ENCODE results near the gene KANK2.
A peak's percentile ranks its signal among the peaks of the same experiment; 100 is the strongest.
"Not testable (repeated sequence)": the region's sequence is repeated elsewhere in the genome, so short reads cannot be mapped to it uniquely, and the experiment has no call there.

The KANK2 gene

DNA sequence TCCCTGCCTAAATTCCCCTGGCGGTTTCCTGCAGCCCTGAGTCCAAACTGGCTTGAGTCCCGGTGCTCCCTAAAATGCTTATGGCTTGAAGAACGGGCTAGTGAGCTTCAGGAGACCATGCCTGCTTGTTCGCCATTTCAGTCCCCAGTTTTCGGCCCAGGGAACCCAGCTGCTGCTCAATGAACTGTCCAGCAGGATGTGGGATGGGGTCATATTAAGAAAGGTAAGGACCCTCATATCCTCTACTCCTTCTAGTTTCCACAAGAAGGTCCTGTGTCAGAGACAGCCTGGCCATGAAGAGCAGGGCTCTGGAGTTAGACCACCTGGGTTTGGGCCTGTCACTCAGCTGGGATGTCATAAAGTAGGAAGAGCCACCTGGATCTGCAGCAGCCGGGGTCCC is 24.8 kb downstream of the KANK2 start:
- no peak for DNase-seq (ENCODE audit: low read depth)

DNA sequence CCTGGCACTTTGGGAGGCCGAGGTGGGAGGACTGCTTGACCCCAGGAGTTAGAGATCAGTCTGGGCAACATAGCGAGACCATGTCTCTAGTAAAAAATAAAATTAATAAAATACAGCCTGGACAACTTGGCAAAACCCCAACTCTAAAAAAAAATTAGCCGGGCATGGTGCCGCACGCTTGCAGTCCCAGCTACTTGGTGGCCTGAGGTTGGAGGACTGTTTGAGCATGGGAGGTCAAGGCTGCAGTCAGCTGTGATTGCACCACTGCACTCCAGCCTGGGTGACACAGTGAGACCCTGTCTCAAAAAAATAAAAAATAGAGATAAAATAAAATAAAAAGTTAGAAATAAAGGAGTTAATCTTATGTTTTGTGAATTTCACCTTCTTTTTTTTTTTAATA is 26.2 kb downstream of the KANK2 start:
- no peak for DNase-seq (ENCODE audit: low read depth)

DNA sequence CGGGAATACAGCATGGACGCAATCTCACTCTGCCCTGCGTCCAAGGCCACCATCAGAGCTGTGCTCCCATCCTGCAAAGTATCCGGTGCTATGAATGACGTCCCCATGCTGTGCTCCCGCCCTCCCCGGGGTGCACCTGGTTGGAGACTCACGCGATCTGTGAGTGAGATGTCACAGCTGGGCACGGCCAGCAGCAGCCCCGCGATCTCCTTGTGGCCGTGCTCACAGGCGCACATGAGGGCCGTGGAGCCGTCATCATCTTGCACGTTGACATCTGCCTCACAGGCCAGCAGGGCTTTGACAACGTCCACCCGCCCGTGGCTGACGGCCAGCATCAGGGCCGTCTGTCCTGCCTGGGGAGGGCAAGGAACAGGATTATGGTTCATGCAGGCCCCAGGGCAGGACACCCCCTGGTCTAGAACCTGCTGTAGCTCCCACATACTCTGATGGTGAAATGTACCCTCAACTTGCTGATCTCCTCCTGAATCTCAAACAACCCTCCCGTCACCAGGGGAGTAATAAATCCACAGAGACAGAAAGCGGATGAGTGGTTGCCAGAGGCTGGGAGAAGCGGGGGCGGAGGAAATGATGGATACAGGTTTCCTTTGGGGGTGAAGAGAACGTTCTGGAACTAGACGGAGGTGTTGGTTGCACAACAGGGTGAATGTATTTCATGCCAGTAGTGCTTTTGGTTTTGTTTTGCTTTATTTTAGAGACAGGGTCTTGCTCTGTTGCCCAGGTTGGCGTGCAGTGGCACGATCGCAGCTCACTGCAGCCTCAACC is 27.3 kb downstream of the KANK2 start:
- DNase-seq (ENCODE audit: low read depth): no peak

DNA sequence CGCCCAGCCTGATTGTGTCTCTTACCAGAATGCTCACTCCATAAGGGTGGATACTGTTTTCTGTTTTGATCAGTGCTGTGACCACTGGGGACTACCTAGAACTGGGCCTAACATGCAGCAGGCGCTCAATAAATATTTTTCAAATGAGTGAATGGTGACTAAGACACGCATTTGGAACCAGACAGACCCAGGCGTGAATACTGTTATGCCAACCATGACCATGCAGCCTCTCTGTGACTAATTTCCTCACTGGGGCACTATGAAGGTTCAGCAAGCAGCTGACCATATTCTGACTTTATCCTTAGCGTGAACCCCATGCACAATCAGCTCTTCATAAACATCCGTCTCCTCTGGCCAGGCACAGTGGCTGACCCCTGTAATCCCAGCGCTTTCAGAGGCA is 28.8 kb downstream of the KANK2 start:
- no peak for DNase-seq (ENCODE audit: low read depth)

DNA sequence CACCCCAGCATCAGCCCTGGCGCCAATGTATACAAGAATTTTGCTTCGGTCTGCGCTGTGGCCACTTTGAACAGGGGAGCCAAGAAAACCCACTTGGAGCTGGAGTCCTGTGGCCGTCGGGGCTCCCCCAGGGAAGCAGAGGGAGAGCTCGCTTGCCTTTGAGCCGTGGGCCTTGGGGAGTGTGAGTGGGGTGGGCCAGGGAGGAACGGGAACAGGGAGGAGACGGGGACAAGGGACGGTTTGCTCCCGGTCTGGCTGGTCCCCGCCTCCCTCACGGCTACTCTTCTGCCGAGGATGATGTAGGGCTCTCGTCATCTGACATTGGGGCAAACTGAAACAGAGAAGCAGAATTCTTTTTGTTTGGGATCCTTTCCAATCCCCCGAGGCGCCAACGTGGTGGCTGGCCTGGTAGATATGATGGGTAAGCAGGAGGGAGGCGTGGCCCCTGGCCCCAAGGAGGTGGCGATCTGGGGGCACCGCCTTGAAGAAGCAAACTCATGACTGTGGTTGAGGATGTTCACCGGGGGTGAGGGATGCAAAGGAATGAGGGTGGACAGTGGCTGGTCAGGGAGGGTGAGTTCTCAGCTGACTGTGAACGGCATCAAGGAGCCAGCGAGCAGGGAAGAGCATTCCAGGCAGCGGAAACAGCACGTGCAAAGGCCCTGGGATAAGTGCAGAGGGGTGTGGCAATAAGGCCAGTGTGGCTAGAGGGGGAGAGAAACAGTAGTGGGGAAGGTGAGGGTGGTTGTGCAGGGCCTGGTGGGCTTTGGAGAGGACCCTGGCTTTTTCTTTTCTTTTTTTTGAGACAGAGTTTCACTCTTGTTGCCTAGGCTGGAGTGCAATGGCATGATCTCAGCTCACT is 30.8 kb downstream of the KANK2 start:
- no peak for DNase-seq (ENCODE audit: low read depth)

DNA sequence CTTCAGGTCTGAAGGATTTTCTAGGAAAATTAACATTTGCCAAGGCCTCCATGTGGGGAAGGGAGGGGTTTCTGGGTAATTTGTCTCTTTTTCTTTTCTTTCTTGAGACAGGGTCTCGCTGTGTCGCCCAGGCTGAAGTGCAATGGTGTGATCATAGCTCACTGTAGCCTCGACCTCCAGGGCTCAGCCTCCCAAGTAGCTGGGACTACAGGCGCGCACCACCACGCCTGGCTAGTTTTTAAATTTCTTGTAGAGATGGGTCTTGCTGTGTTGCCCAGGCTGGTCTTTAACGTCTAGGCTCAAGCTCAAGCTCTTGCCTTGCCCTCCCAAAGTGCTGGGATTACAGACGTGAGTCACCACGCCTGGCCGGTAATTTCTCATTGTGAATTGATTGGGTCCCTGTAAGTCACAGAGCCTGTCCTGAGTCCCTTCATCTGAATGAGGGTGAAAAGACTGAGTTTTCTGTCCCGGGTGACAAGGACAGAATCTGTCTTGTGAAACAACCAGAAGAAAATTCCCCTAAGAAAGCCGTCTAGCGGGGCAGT is 31.8 kb downstream of the KANK2 start:
- DNase-seq (ENCODE audit: low read depth): no peak

DNA sequence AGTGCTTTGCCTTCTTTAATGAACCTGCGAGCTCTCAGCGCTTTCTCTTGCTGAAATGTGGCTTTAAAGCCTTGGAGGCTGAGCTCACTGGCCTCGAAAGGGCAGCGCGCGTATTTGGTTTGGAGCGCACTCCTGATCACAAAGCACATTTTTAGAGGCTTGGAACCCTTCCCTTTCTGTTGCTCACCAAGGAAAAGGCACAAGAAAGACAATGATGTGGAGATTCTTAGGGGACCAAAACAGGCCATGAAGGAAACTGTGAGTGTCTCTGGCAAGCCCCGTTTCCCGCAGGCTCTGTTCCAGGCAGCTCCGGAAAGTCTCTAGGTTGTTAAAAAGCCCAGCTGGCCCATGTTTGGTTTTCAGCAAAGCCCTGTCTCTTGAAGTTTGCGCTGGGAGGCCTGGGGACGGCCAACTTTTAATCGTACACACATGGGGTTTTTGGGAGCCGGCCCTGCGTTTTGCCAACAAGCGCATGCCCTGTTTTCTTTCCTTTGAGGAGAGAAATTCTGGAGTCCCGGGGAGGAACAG is 32.4 kb downstream of the KANK2 start:
- DNase-seq (ENCODE audit: low read depth): no peak

DNA sequence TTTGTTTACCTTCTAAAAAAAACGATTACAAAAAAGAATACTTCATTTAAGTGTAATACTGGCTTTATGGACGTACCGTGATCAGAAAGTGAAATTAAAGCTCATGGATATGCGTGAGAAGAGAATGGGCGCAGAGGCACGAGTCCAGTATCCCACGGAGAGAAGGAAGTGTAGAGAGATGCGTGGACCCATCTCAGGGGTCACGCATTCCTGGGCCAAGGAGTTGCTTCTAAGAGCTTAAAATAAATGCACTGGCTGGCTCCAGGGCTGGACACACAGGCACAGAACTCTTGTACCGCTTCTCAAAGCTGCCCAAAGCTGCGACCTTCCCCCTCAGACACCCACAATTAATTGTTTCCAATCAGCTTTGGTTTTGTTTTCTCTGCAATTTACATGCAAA is 33.0 kb downstream of the KANK2 start:
- DNase-seq (ENCODE audit: low read depth): no peak

DNA sequence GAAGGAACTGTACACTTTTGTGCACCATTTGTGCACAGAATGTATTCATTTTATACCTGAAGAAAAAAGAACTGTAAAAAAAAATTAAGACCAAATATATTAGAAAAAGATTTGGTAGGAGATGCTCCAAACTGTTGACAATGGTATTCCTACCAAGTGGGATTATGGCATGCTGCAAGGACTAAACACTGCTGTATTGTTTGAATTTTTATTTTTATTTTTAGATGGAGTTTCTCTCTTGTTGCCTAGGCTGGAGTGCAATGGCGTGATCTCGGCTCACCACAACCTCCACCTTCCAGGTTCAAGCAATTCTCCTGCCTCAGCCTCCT is 36.9 kb downstream of the KANK2 start:
- DNase-seq (ENCODE audit: low read depth): not testable (repeated sequence)

DNA sequence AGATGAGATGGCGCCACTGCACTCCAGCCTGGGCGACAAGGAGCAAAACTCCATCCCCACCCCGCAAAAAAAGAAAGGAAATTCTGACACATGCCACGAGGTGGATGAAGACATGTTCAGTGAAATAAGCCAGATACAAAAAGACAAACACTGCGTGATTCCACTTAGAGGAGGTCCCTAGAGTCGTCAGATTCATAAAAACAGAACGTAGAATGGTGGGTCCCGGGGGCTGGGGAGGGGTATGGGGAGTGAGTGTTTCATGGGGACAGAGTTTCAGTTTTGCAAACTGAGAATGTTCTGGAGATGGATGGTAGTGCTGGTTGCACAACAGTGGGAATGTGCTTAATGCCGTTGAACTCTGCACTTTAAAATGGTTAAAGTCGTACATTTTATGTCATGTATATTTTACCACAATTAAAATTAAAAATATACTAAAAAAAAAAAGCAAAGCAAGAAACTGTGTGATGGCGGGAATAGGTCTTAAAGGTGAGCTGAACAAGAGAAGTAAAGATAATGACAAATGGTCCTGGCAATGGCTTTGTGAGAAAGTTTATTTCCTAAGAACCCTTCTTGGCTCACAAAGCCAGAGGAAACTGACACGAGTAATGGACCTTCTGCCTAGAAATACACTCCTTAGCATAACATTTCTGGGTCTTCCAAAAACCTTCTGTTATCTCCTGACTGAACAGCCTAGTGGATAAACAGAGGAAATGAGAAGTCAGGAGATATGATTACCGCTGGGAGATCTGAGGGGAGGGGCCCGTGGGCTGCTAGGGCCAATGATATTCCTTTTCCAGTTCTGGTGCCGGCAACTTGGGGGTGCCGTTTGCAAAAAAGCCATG is 37.5 kb downstream of the KANK2 start:
- DNase-seq (ENCODE audit: low read depth): no peak

DNA sequence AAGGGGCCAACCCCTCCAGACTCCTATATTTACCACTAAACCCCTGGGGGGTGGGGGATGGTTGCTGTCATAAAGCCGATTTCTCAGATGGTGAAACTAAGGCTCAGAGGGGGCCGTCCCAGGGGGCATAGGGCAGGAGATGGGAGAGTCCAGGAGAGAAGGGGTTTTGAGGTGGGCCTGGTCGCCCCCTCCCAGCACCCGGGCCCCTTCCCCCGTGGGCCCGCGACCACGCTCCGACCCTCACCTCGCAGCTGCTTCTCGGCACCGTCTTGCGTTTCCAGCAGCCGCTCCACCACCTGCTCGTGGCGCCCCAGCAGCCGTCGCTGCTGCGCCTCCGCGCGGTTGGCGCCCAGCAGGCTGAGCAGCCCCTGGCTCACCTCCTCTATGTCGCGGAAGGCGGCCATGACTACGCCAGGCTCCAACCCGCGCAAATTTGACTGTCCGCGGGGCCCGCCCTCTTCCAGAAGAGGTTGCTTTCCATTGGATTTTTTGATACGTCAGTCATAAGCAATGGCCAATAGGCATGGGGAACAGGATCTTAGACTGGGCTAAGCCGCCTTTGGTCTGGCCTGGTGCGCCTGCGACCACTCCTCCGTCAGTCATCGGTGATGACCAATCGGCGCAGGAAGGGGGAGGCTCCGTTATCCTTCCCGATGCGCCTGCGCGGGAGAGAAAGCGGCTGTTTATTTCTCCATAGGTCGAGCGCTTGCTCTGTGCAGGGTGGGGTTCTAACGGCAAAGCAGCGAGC is 41.8 kb downstream of the KANK2 start, which contains the start of gene SPC24:
Gene SPC24, minus strand, starts transcription at position 410 of the 748 bp plus-strand sequence. Its CDS starts 6 bp downstream, at position 404.
- peak; percentile 84 for DNase-seq (ENCODE audit: low read depth)

DNA sequence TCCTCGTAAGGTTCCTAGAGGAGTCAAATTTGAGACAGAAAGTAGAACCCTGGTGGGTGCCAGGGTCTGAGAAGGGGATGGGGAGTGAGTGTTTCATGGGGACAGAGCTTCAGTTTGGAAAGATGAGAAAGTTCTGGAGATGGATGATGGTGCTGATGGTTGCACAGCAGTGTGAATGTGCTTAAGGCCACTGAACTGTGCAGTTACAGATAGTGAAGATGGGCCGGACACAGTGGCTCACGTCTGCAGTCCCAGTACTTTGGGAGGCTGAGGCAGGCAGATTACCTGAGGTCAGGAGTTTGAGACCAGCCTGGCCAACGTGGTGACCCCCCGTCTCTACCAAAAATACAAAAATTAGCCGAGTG is 42.7 kb downstream of the KANK2 start:
- no peak for DNase-seq (ENCODE audit: low read depth)

DNA sequence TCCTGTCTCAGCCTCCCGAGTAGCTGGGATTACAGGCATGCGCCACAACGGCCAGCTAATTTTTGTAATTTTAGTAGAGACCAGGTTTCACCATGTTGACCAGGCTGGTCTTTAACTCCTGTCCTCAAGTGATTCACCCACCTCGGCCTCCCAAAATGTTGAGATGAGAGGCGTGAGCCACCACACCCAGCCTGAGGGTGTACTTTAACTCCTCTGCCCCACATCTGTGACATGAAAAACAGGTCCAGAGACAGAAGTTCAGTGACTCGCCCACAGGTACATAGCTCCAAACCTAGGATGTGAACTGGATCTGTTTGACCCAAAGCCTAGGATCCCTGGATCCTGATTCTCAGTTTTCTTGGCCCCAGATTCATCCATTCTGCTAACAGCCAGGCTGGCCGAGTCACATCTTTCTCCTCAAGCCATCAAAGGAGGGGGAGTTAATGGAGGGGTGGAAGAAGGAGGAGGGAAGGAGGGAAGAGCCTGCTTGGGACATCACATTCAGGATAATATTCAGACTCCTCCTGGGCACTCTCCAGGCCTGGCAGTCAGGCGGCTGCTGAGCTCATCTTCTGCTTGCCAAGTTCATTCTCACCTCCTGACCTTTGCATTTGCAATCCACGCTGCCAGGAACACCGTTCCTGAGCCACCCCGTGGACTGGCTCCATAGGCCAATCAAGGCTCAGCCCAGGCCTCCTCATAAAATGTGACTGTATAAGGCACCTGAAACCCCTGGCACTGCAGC is 44.9 kb downstream of the KANK2 start:
- DNase-seq (ENCODE audit: low read depth): no peak

DNA sequence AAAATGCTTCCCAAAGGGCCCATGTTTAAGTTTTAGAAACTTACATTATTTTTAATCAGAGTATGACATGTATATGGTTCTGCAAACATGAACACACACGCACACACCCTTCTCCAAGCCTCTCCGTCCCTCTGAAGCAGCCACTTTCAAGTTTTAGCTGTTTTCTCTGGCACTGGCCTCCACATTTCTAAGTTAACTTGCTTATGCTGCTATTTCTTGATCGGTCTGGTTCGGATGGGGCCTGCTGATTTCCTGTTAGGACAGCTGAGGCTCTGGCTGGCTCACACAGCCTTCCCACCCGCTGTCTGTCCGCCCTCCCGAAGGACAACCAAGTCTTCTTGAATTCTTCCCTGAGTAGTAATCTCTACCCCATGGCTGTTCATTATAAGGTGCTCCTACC is 46.2 kb downstream of the KANK2 start:
- DNase-seq (ENCODE audit: low read depth): no peak

DNA sequence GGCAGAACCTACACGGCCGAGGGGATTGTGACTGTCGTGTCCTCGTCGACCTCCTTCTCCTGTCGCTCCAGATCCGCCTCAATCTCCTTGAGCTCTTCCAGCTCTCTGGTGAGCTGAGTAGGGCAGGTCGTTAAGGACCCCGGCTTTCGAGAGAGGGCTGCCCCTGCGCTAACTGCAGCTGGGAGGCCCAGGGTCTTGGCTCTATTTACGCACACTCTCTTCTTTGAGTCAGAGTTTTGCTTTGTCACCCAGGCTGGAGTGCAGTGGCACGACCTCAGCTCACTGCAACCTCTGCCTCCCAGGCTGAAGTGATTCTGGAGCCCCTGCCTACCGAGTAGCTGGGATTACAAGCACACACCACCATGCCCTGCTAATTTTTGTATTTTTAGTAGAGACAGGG is 49.3 kb downstream of the KANK2 start:
- no peak for DNase-seq (ENCODE audit: low read depth)

DNA sequence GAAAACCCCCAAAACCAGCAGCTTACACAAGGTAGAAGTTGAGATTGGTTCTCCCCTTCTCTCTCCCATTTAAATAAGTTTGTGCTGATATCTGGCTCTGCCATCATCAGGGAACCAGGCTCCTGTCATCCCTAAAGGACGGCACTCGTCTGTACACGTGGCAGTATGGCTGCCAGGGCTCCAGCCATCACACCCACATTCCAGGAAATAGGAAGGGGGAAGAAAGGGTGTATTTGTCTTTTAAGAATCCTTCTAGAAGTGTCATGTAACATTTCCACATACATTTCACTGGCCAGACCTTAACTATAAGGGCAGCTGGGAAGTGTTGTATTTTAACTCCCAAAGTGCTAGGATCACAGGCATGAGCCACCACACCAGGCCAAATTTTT is 51.8 kb downstream of the KANK2 start:
- no peak for DNase-seq (ENCODE audit: low read depth)

DNA sequence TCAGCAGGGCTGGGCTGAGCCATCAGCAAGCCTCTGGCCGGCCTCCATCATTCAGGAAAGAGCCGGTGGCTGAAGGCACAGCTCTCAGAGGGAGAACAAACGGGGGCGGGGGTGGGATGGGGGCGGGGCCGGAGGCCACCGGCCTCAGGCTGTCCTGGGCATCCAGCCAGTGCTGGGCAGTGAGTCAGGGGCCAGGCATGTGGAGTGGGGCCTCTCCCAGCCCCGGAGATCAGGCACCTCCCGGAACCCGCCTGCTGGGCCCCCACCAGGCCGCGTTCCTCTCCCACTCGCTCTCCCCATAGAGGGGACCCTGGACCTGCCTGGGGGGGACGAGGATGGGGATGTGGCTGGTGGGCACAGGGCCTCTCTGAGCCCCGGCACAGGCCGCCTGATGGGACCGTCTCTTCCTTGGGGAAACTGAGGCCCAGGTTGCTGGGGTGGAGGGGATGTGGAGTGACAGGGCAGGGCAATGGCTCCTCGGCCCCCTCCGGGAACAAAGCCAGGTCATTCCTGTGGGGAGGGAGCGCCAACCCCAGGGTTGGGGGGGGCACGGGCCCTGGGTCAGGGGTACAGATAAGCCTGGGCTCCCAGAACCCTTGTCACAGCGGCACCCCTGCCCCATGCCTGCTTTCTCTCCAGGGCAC is 54.7 kb downstream of the KANK2 start:
- no peak for DNase-seq (ENCODE audit: low read depth)

DNA sequence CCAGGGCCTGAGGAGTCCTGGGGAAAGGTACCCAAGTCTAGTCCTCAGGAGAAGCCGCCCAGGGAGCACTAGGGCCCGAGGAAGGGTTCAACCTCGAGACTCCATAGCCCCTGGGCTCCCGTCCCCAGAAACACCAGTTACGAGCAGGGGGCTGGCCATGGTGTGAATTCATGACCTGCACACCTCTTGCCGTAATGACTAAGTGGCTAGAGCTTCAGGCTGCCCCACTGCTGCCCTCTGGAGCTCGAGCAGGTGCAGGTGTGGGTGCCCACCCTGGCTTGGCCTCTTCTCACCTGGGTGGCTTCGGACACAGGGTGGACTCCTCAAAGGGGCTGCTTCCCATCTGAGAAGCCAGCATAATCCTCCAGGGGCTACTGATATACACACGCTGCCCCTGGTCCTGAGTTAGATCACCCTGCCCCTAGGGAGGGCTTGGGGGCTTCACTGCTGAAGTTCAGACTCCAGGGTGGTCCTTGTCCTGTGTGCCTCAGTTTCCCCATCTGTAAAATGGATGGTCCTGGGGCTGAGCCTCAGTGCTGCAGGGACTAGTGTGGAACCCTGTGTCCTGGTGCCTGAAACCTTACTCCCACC is 55.3 kb downstream of the KANK2 start:
- DNase-seq (ENCODE audit: low read depth): no peak

DNA sequence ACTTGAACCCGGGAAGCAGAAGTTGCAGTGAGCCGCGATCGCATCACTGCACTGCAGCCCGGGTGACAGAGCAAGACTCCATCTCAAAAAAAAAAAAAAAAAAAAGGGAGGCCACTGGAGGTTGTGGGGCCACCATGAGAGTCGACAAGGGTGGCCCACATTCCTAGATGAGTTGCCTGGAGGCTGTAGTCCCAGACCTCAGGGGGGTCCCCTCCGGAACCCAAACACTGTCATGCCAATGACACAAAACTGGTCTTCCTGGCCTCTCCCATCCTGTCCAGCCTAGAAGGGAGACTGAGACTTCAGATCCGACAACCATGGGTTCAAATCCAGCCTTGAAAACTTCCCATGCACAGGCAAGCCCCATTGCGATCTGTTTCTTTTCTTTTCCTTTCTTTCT is 56.4 kb downstream of the KANK2 start:
- no peak for DNase-seq (ENCODE audit: low read depth)
